Heart left ventricle (tissue), 13 donors: ENCODE data around the gene KANK2.

Source experiments
- CTCF ChIP-seq, 12 donors: fragments of 200-600 bp; sonication (generic) in 4 of 12; IDR thresholded peaks; one replicate each; pipeline versions ENCODE4 v1.5.0 to v1.8.0; 2018 to 2022; ENCODE audit warnings: antibody characterized with exemption in 12 of 12, mild to moderate bottlenecking in 5 of 12
- POLR2A ChIP-seq, 2 donors: fragments of 450-650 bp; IDR thresholded peaks; one replicate each; pipeline ENCODE4 v1.6.1; 2017; ENCODE audit warnings: antibody characterized with exemption in 2 of 2, mild to moderate bottlenecking in 2 of 2, moderate library complexity in 2 of 2
- donor health status: ischemic (EF 13 %, LVEDD 7.1; RV severe dilation, severe dysfunction).
- donor health status: DM: no; HTN: yes; CAD: no.
- donor health status: DM: no; HTN: no; CAD: no.
- donor health status: ischemic (EF 25% LVEDD 6.9; RV normal size, moderate dysfunction).
- donor health status: ischemic (EF 25% LVEDD 5.7; RV mildly dilated, moderate dysfunction).
- donor health status: ischemic (EF 35%, LVEDD 5.7; RV mildly dilated, moderate dysfunction).
- donor health status: nonischemic (EF 11% LVEDD 7.7; RV severe dilation, severe dysfunction).
- donor health status: DM: yes; HTN: yes; CAD: no.
- donor health status: PGD.
- donor health status: ischemic (EF 29% LVEDD 5.4; RV normal size, mild dysfunction).
- donor health status: nonischemic (EF 23%, LVEDD 6.1; RV moderate dilation, normal function).

- TF ChIP-seq CTCF (IDR thresholded peaks at IDR 0.05) (peak; percentile 56 to 86 (median 77)), POLR2A (IDR thresholded peaks at IDR 0.05) (no peak)
These were observed 59.6 kb downstream of the KANK2 start for GRCh38 chr19:11137542-11138384.
